GM12878 (cell line): ENCODE measurements around the gene IL1RAPL1. TPM values are rescaled to one million over a fixed set of nuclear protein-coding genes. Genes with fewer than 3 reads are reported as not detected.

Experiments
- ATAC-seq: fragments of 200-7000 bp; cut with Tn5 transposase; 3 replicates; pipeline ENCODE4 v1.9.1; 2020; ENCODE audit warnings: mild to moderate bottlenecking, moderate library complexity
- BruUV-seq: library from RNA; stranded (reverse); fragments of 400-500 nt; replicated peaks from 2 replicates; lab custom pipeline; 2021; lab: Mats Ljungman, UMichigan
- CTCF ChIA-PET: fragments of 300-600 bp; sonication (Branson Sonifier 250); formaldehyde crosslinking; extraction: SDS; loops from one replicate; lab custom pipeline; 2021; ENCODE audit warnings: inconsistent platforms; lab: Yijun Ruan, JAX
- POLR2A ChIA-PET: fragments of 350-600 bp; formaldehyde crosslinking; extraction: SDS; loops from one replicate; lab custom pipeline; 2021; ENCODE audit warnings: inconsistent platforms; lab: Charles Lee
- RAD21 ChIA-PET: fragments of 300-600 bp; sonication (Branson Sonifier 250); formaldehyde crosslinking; loops from one replicate; lab custom pipeline; 2023; ENCODE audit warnings: antibody characterized with exemption; ENCODE audit not compliant: unreplicated experiment; lab: Charles Lee
- SMC1A ChIA-PET: fragments of 300-600 bp; sonication (Branson Sonifier 250); formaldehyde crosslinking; loops from one replicate; lab custom pipeline; 2023; ENCODE audit not compliant: unreplicated experiment, uncharacterized antibody; lab: Charles Lee
- DNase-seq: peaks from one replicate; pipeline ENCODE4 v3.0.0-alpha.2; 2011; ENCODE audit warnings: low read depth, low spot score
- FAIRE-seq: peaks from 3 replicates; lab custom pipeline; 2011; peaks lifted over from hg19 to GRCh38; lab: Jason Lieb, UNC
- H2AFZ ChIP-seq: 2 replicates; pipeline ENCODE4 v1.6.0; 2011; ENCODE audit warnings: low read depth, low read length, control low read depth; ENCODE audit not compliant: control insufficient read depth
- H3K27ac ChIP-seq: 2 replicates; pipeline ENCODE4 v1.5.1; 2011; ENCODE audit warnings: control low read depth; ENCODE audit not compliant: control insufficient read depth, insufficient read depth
- H3K27me3 ChIP-seq, 2 experiments: replicated peaks in 1 of 2; 2 replicates each; pipeline versions ENCODE4 v1.6.0 to v1.6.1; 2011; ENCODE audit warnings: low read length in 1 of 2; ENCODE audit not compliant: control insufficient read depth in 2 of 2, insufficient read depth in 2 of 2
- H3K36me3 ChIP-seq, 2 experiments: 2 replicates each; pipeline ENCODE4 v1.5.1; 2011; ENCODE audit warnings: low read length in 1 of 2; ENCODE audit not compliant: control insufficient read depth in 2 of 2, insufficient read depth in 2 of 2
- H3K4me1 ChIP-seq: 2 replicates; pipeline ENCODE4 v1.6.1; 2011; ENCODE audit warnings: mild to moderate bottlenecking, low read length, moderate library complexity, mixed read lengths; ENCODE audit not compliant: control insufficient read depth, insufficient read depth
- H3K4me2 ChIP-seq: 2 replicates; pipeline ENCODE4 v1.6.0; 2011; ENCODE audit warnings: control low read depth; ENCODE audit not compliant: control insufficient read depth, insufficient read depth
- H3K4me3 ChIP-seq: fragments of 200-600 bp; sonication (generic); 2 replicates; pipeline ENCODE4 v1.5.1; 2016
- H3K79me2 ChIP-seq: 2 replicates; pipeline ENCODE4 v1.6.0; 2011; ENCODE audit warnings: low read length; ENCODE audit not compliant: control insufficient read depth, insufficient read depth
- H3K9ac ChIP-seq: 2 replicates; pipeline ENCODE4 v1.8.0; 2011; ENCODE audit warnings: low read length, control low read depth, mixed read lengths; ENCODE audit not compliant: control insufficient read depth, insufficient read depth
- H3K9me3 ChIP-seq: replicated peaks from 3 replicates; pipeline ENCODE4 v1.5.1; 2011; ENCODE audit warnings: mild to moderate bottlenecking, low read length; ENCODE audit not compliant: control insufficient read depth, insufficient read depth
- H4K20me1 ChIP-seq: 2 replicates; pipeline ENCODE4 v1.6.0; 2011; ENCODE audit not compliant: control insufficient read depth, insufficient read depth
- CUX1 ChIP-seq: IDR thresholded peaks from 2 replicates; pipeline ENCODE4 v1.6.1; 2012; ENCODE audit warnings: improper control_type of control experiment, low read depth, low read length; ENCODE audit not compliant: insufficient replicate concordance
- PAX8 ChIP-seq: fragments of 450-650 bp; IDR thresholded peaks from 2 replicates; pipeline ENCODE4 v1.6.1; 2017; ENCODE audit warnings: mild to moderate bottlenecking, moderate library complexity
- RAD51 ChIP-seq: fragments of 450-650 bp; IDR thresholded peaks from 2 replicates; pipeline ENCODE4 v1.6.1; 2016; ENCODE audit warnings: moderate library complexity, mild to moderate bottlenecking, inconsistent platforms
- WGBS: methylation state at CpG from one replicate; pipeline ENCODE4 v1.1.6; 2016; ENCODE audit warnings: low lambda C conversion rate; ENCODE audit not compliant: insufficient replicate concordance, insufficient coverage; ENCODE audit errors: missing lambda C conversion rate; 5-methylcytosine and 5-hydroxymethylcytosine counted together
- in situ Hi-C: fragments of 300-500 bp; cut with MboI; formaldehyde crosslinking; loops from 9 replicates; pipeline ENCODE4 v1.14.3; 2018; ENCODE audit warnings: mixed read lengths
- intact Hi-C: fragments of 100-400 bp; cut with micrococcal nuclease; formaldehyde crosslinking; loops from one replicate; pipeline ENCODE4 v1.14.2; 2022; ENCODE audit not compliant: unreplicated experiment
- polyA plus RNA-seq, 11 experiments: library from polyadenylated mRNA; depleted of rRNA in 4 of 11; unstranded in 6 of 11; stranded (reverse) in 5 of 11; fragments of >200 nt; fragmentation: Nextera tagmentation in 4 of 11; fragmentation: Illumina TruSeq in 1 of 11; extraction: Ambion mirVana in 4 of 11; extraction: Trizol in 1 of 11; gene quantifications; 1 replicate in 1 of 11; 2 replicates in 10 of 11; pipeline versions ENCODE4 v1.2.1 to v1.2.3, GENCODE V29; 2011 to 2016; ENCODE audit warnings: inconsistent platforms in 2 of 11, missing spikeins in 2 of 11, low read depth in 1 of 11
- total RNA-seq, 4 experiments: library from RNA; depleted of rRNA in 3 of 4; stranded (reverse); fragments of >200 nt in 3 of 4; fragmentation: Illumina TruSeq in 1 of 4; extraction: Trizol in 1 of 4; gene quantifications; 2 replicates each; pipeline versions ENCODE4 v1.2.1 to v1.2.3, GENCODE V29; 2013 to 2021
- TF ChIP-seq, protein P1 (sequence below): fragments of 150-350 bp; IDR thresholded peaks from 2 replicates; pipeline ENCODE4 v1.6.1; 2016; ENCODE audit warnings: low read depth, low read length

The IL1RAPL1 gene
- total and polyA plus RNA-seq, 10 of the 15 experiments (the other 5 are each of a cell fraction or from before 2014, with no cell fraction given) = not detected

GRCh38 chrX:29691044-29691443 lies 1103.8 kb downstream of the IL1RAPL1 start:
- H3K4me1 ChIP-seq = no peaks in the 10 kb centered on the region
- no peak for DNase-seq
- no peaks in the 10 kb centered on the region for H3K79me2 ChIP-seq
- in situ Hi-C loops (no loop called here), intact Hi-C loops (no loop called here)
- no peak overlapping the region for H3K4me2 ChIP-seq
- ChIA-PET SMC1A (no interaction called here), RAD21 (no interaction called here), POLR2A (no interaction called here), CTCF (no interaction called here)
- FAIRE-seq = no peak
- H3K36me3 ChIP-seq = no peaks in the 10 kb centered on the region
- 14% methylated on average over 3 of the region's 3 CpGs for WGBS
- no peak overlapping the region for H3K4me3 ChIP-seq
- no peaks in the 10 kb centered on the region for H3K27me3 ChIP-seq
- no peaks in the 10 kb centered on the region for H4K20me1 ChIP-seq
- BruUV-seq = no TSS peak
- TF ChIP-seq, protein P1, sequence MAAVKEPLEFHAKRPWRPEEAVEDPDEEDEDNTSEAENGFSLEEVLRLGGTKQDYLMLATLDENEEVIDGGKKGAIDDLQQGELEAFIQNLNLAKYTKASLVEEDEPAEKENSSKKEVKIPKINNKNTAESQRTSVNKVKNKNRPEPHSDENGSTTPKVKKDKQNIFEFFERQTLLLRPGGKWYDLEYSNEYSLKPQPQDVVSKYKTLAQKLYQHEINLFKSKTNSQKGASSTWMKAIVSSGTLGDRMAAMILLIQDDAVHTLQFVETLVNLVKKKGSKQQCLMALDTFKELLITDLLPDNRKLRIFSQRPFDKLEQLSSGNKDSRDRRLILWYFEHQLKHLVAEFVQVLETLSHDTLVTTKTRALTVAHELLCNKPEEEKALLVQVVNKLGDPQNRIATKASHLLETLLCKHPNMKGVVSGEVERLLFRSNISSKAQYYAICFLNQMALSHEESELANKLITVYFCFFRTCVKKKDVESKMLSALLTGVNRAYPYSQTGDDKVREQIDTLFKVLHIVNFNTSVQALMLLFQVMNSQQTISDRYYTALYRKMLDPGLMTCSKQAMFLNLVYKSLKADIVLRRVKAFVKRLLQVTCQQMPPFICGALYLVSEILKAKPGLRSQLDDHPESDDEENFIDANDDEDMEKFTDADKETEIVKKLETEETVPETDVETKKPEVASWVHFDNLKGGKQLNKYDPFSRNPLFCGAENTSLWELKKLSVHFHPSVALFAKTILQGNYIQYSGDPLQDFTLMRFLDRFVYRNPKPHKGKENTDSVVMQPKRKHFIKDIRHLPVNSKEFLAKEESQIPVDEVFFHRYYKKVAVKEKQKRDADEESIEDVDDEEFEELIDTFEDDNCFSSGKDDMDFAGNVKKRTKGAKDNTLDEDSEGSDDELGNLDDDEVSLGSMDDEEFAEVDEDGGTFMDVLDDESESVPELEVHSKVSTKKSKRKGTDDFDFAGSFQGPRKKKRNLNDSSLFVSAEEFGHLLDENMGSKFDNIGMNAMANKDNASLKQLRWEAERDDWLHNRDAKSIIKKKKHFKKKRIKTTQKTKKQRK = no peak
- no peak for TF ChIP-seq CUX1
- TF ChIP-seq PAX8 = no peak
- TF ChIP-seq RAD51 = no peak
- ATAC-seq = no peak
- H3K27ac ChIP-seq = no peak overlapping the region
- H3K9ac ChIP-seq = no peak overlapping the region
- H3K9me3 ChIP-seq = no peaks in the 10 kb centered on the region
- no peak overlapping the region for H2AFZ ChIP-seq
